ENCODE results near the gene PPP1R17. TPM values are rescaled to one million over a fixed set of nuclear protein-coding genes. Genes with fewer than 3 reads are reported as not detected.

The PPP1R17 gene
- total RNA-seq, 1 donor from 2014 or later: not detected

- no peak for DNase-seq (ENCODE audit: low spot score)
- Mint-ChIP-seq H3K4me1 (ENCODE audit: low read depth) (no peaks in the 10 kb centered on the region), H3K9me3 (ENCODE audit: low read depth) (no peaks in the 10 kb centered on the region), H3K27me3 (ENCODE audit: low read depth) (peaks cover 6% of the 10 kb centered on the region), H3K4me3 (ENCODE audit: unreplicated experiment) (no peak overlapping the region), H3K36me3 (ENCODE audit: low read depth) (no peaks in the 10 kb centered on the region), H3K27ac (ENCODE audit: unreplicated experiment) (no peak overlapping the region)
- TF ChIP-seq CTCF (IDR thresholded peaks at IDR 0.05): peak; percentile 74
Observed at GRCh38 chr7:31648288-31648687, 38.7 kb upstream of the PPP1R17 start.

GRCh38 chr7:31648880-31649279 is 38.1 kb upstream of the PPP1R17 start:
- Mint-ChIP-seq H3K9me3 (ENCODE audit: low read depth) (no peaks in the 10 kb centered on the region), H3K36me3 (ENCODE audit: low read depth) (no peaks in the 10 kb centered on the region), H3K4me3 (ENCODE audit: unreplicated experiment) (no peak overlapping the region), H3K4me1 (ENCODE audit: low read depth) (no peaks in the 10 kb centered on the region), H3K27me3 (ENCODE audit: low read depth) (peaks cover 6% of the 10 kb centered on the region), H3K27ac (ENCODE audit: unreplicated experiment) (no peak overlapping the region)
- no peak for DNase-seq (ENCODE audit: low spot score)
- TF ChIP-seq CTCF (IDR thresholded peaks at IDR 0.05): no peak

GRCh38 chr7:31651234-31652062 is 35.6 kb upstream of the PPP1R17 start:
- Mint-ChIP-seq H3K36me3 (ENCODE audit: low read depth) (no peaks in the 10 kb centered on the region), H3K9me3 (ENCODE audit: low read depth) (no peaks in the 10 kb centered on the region), H3K4me1 (ENCODE audit: low read depth) (no peaks in the 10 kb centered on the region), H3K27me3 (ENCODE audit: low read depth) (peaks cover 12% of the 10 kb centered on the region), H3K4me3 (ENCODE audit: unreplicated experiment) (no peak overlapping the region), H3K27ac (ENCODE audit: unreplicated experiment) (no peak overlapping the region)
- no peak for DNase-seq (ENCODE audit: low spot score)
- TF ChIP-seq CTCF (IDR thresholded peaks at IDR 0.05): no peak

- Mint-ChIP-seq H3K4me3 (ENCODE audit: unreplicated experiment) (no peak overlapping the region), H3K27ac (ENCODE audit: unreplicated experiment) (no peak overlapping the region), H3K4me1 (ENCODE audit: low read depth) (no peaks in the 10 kb centered on the region), H3K36me3 (ENCODE audit: low read depth) (no peaks in the 10 kb centered on the region), H3K27me3 (ENCODE audit: low read depth) (peaks cover 12% of the 10 kb centered on the region), H3K9me3 (ENCODE audit: low read depth) (no peaks in the 10 kb centered on the region)
- no peak for TF ChIP-seq CTCF (IDR thresholded peaks at IDR 0.05)
- DNase-seq (ENCODE audit: low spot score): no peak
Observed at GRCh38 chr7:31652063-31652326, 35.0 kb upstream of the PPP1R17 start.

- Mint-ChIP-seq H3K9me3 (ENCODE audit: low read depth) (no peaks in the 10 kb centered on the region), H3K27ac (ENCODE audit: unreplicated experiment) (no peak overlapping the region)
Observed at GRCh38 chr7:31663072-31663471, 23.9 kb upstream of the PPP1R17 start.

More at GRCh38 chr7:31663072-31663471, 23.9 kb upstream of the PPP1R17 start:
- Mint-ChIP-seq H3K27me3 (ENCODE audit: low read depth) (peaks cover 11% of the 10 kb centered on the region), H3K36me3 (ENCODE audit: low read depth) (no peaks in the 10 kb centered on the region), H3K4me3 (ENCODE audit: unreplicated experiment) (no peak overlapping the region), H3K4me1 (ENCODE audit: low read depth) (no peaks in the 10 kb centered on the region)
- DNase-seq (ENCODE audit: low spot score): no peak
- TF ChIP-seq CTCF (IDR thresholded peaks at IDR 0.05): no peak

All from chondrocyte (in vitro differentiated cells).